ENCODE measurements around the gene POLR2H.
"Not testable (repeated sequence)": the region's sequence is repeated elsewhere in the genome, so short reads cannot be mapped to it uniquely, and the experiment has no call there.

Gene POLR2H

DNA sequence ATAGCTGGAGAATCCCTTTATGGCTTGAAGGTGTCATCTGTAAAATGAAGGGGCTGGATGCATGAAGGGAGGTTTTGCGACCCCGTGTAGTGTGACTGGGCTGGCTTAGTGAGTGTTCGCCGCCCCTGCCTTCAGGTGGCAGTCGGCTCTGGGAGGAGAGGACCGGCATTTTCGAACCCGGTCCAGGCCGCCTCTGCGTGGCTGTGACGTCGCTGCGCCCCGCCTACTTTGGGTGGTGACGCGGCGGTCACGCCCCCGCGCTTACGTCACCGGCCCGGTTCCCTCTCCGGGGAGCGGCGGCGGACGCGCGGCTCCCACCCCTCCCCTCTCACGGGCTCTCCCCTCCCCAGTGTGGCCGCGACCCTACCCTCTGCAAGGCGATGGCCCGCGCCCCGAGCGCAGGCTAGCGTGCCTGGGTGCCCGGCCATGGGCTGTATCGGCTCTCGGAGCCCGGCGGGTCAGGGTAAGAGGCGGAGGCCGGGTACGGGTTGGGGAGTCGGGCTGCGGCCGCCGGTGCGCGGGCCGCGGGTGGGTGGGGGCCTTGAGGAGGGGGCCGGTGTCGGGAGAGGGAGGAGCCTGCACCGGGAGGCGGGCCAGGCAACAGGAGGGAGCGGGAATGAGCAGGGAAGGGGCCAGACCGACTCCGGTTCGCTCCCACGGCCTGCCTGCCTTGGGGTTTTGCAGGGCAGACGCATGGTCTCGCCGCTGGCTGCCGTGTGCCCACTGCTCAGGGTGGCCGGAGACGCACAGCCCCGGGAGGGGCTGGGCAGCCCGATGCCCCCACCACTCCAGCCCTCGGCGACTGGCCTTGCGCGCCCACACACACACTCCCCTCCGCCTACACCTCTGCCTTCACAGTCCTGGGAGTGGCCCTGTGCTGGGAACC is 25.6 kb upstream of the POLR2H start:
- DNase-seq (ENCODE audit: low read depth in 2 of 2) = peak; percentile 83 to 86

DNA sequence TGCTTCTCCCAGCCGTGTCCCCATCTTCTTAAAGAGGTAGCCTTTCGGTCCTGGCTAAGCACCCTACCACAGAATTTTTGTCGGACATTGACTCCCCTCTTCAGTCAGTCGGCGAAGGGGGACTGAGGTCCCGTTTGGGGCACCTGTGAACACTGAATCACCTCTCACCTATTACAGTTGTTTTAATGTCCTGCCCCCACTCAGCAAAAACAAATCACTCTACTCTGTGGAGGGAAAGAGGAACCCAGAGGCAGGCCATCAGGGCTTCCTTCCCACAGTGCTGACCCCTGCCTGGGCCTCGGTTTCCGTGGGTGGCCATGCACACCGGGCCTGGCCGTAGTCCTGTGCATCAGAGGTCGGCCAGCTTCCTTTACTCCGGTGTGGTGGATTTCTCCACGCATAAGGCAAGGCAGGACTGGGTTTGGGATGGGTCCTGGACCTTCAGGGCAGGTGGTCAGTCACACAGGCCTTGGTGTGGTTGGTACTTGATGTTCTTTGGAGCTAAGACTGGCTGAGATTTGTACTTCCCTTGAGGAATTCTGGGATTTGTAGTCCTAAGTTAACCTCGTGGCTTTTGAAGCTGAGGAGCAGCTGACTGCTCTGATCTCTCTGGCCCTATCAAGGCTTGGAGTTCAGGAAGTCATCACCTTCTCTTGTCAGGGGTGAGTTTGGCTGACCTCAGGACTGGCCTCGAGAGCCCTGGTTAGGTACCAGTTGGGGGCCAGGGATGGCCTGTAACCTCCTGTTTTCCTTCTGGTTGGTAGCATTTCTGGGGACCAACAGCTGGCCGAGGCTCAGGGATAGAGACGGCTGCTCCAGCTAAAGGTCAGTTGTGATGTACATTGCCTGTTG is 24.7 kb upstream of the POLR2H start:
- no peak for DNase-seq (ENCODE audit: low read depth in 2 of 2)

DNA sequence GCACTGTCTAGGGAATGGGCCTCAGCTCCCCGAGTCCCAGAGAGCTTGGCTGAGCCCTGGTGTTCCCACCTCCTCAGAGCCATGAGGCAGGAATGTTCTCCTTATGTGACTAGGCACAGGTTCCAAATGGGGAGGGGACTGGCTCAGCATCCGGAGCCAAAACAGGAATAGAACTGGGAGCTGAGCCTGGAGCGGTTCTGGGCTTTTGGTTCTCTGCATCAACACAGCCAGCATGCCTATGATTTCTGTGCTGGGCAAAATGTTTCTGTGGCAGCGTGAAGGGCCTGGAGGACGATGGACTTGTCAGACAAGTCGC is 24.2 kb upstream of the POLR2H start, which contains the start of gene FAM131A:
FAM131A (plus strand) TSS at position 202 of the 316 bp plus-strand sequence; CDS start at position 233, 31 bp downstream.
- no peak for DNase-seq (ENCODE audit: low read depth in 2 of 2)

DNA sequence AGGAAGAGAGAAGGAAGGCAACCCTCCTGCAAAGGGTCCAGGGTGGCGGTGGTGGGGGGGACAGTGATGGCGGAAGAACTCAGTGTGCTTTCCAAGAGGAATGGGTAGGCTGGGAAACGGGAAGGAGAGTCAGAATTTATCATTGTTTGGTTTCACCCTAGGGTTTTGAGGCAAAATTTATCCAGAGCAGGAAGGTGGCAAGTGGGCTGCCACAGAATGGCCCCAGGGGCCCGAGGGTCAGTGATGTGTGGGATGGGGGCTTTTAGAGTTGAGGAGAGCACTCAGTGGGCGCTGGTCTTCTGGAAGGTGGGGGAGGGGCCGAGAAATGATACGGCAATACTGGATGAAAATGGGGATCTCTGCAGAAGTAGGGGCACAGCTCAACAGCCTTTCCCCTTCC is 23.5 kb upstream of the POLR2H start:
- no peak for DNase-seq (ENCODE audit: low read depth in 2 of 2)

DNA sequence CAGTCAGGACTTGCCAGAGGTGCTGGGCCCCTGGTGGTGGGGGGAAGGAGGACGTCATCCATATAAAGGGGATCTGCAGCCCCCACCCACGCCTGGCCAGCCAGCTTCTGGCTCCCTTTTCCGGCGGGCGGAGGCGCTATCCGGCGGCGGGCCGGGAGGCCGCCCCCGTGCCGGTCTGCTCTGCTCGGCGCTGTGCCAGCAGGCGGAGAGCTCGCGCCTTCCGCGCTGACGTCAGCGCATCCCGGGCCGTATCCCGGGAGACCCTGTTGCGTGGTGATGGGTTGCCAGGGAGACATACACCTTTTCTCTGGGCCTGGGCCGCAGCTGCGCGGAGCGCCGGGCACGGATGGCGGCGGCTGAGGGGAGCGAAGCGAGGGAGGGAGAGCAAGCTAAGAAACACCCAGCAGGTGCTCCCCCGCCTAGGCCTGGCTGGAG is 23.0 kb upstream of the POLR2H start:
- no peak for DNase-seq (ENCODE audit: low read depth in 2 of 2)

DNA sequence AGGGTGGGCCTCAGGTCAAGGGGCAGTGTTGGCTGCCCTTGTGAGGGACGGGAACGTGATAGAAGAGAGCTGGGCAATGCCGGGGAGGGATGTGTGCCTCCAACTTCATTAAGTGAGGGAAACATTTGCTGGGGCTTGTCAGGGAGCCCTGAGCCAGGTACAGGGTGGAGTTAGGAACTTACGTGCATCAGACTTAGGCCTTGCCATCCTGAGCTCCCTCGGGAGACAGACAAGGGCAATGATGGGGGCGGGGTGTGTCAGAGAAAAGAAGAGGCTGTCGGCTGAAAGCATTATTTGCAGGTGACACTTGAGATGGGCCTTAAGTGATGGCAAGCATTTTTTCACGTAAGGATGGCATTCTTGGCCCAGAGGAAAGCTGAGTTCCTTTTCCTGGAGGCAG is 22.5 kb upstream of the POLR2H start:
- no peak for DNase-seq (ENCODE audit: low read depth in 2 of 2)

DNA sequence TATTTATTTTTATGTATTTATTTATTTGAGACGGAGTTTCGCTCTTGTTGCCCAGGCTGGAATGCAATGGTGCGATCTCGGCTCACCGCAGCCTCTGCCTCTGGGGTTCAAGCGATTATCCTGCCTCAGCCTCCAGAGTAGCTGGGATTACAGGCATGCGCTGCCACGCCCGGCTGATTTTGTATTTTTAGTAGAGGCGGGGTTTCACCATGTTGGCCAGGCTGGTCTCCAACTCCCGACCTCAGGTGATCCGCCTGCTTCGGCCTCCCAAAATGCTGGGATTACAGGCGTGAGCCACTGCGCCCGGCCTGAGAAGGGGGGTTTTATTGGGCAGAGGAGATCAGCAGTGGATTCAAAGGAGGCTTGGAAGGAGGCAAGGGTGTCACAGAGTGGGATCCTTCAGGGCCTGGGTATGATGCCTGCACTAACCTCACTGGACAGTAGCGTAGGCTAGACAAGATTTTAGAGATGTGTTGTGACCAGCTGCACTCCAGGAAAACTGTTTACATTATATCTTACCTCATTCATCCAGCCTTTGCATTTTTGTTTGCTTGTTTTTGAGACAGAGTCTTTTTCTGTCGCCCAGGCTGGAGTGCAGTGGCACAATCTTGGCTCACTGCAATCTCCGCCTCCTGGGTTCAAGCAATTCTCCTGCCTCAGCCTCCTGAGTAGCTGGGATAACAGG is 21.9 kb upstream of the POLR2H start:
- DNase-seq (ENCODE audit: low read depth in 2 of 2) = not testable (repeated sequence)

DNA sequence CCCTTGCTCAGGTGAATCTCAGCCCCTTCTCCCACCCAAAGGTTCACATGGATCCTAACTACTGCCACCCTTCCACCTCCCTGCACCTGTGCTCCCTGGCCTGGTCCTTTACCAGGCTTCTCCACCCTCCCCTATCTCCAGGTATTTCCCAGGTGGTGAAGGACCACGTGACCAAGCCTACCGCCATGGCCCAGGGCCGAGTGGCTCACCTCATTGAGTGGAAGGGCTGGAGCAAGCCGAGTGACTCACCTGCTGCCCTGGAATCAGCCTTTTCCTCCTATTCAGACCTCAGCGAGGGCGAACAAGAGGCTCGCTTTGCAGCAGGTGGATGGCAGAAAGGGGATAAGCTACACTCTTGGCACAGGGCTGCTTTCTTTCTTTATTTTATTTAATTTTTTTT is 19.6 kb upstream of the POLR2H start:
- no peak for DNase-seq (ENCODE audit: low read depth in 2 of 2)

DNA sequence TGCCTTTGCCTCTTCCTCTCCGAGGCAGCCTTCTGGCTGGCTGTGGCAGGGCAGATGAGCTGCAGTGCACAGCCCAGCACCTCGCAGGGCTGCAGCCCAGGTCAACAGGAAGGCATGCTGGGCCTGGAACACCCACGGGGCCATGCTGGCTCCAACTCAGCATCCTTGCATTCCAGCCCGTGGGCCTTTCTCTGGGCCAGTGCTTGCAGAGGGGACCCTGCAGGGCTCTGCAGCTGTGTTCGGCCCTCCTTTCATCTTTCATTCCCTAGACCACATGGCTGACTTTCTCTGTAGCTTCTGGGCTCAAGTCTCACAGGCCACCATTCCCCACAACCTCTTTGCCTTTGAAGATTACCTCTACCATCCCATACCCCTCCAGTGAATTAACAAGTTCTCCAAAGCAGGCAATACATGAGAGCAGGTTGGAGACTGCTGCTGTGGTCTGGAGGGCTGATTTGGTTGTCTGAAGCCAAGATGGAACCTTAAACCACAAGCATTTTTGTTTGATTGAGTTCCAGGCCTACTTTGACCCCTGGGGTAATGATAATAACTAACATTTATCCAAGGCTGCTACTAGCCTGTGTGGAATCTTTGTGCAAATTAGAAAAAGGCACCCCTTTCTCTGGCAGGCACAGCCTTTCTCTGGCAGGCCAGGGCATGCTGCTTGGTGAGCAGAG is 18.2 kb upstream of the POLR2H start:
- no peak for DNase-seq (ENCODE audit: low read depth in 2 of 2)

DNA sequence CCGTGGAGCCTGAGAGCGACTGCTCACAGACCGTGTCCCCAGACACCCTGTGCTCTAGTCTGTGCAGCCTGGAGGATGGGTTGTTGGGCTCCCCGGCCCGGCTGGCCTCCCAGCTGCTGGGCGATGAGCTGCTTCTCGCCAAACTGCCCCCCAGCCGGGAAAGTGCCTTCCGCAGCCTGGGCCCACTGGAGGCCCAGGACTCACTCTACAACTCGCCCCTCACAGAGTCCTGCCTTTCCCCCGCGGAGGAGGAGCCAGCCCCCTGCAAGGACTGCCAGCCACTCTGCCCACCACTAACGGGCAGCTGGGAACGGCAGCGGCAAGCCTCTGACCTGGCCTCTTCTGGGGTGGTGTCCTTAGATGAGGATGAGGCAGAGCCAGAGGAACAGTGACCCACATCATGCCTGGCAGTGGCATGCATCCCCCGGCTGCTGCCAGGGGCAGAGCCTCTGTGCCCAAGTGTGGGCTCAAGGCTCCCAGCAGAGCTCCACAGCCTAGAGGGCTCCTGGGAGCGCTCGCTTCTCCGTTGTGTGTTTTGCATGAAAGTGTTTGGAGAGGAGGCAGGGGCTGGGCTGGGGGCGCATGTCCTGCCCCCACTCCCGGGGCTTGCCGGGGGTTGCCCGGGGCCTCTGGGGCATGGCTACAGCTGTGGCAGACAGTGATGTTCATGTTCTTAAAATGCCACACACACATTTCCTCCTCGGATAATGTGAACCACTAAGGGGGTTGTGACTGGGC is 16.8 kb upstream of the POLR2H start:
- DNase-seq (ENCODE audit: low read depth in 2 of 2) = no peak

DNA sequence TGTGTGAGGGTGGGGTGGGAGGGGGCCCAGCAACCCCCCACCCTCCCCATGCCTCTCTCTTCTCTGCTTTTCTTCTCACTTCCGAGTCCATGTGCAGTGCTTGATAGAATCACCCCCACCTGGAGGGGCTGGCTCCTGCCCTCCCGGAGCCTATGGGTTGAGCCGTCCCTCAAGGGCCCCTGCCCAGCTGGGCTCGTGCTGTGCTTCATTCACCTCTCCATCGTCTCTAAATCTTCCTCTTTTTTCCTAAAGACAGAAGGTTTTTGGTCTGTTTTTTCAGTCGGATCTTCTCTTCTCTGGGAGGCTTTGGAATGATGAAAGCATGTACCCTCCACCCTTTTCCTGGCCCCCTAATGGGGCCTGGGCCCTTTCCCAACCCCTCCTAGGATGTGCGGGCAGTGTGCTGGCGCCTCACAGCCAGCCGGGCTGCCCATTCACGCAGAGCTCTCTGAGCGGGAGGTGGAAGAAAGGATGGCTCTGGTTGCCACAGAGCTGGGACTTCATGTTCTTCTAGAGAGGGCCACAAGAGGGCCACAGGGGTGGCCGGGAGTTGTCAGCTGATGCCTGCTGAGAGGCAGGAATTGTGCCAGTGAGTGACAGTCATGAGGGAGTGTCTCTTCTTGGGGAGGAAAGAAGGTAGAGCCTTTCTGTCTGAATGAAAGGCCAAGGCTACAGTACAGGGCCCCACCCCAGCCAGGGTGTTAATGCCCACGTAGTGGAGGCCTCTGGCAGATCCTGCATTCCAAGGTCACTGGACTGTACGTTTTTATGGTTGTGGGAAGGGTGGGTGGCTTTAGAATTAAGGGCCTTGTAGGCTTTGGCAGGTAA is 16.0 kb upstream of the POLR2H start:
- DNase-seq (ENCODE audit: low read depth in 2 of 2) = no peak

DNA sequence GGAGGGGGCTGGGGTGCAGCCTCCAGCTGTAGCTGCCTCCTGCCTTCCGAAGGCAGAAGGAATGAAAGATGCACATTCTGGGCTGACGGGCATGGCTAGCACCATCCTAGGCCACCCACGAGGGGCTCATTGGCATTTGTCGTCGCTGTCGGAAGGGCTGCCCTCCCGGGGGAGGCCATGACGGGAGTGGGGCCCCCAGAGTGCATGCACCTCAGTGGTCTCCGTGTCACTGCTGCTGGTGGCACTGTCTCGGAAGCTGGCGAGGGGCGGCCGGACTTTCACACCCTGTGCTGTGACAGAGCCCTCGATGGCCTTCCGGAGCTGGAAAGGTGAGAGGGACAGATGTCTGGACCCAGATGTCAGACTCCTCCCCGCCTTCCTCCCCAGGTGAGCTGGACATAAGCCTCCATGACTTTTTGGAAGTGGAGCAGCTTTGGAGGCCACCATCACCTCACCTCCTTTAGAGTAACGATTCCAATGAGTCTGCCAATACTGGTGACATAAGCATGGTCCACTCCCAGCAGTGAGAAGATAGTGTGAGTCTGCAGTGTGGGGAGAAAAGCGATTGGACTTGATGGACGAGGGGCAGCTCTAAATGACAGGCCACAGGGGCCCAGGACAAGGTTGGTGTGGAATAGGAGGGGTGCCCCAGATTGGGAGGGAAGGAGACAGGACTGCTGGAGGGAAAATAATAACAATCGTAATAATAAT is 14.9 kb upstream of the POLR2H start:
- no peak for DNase-seq (ENCODE audit: low read depth in 2 of 2)

DNA sequence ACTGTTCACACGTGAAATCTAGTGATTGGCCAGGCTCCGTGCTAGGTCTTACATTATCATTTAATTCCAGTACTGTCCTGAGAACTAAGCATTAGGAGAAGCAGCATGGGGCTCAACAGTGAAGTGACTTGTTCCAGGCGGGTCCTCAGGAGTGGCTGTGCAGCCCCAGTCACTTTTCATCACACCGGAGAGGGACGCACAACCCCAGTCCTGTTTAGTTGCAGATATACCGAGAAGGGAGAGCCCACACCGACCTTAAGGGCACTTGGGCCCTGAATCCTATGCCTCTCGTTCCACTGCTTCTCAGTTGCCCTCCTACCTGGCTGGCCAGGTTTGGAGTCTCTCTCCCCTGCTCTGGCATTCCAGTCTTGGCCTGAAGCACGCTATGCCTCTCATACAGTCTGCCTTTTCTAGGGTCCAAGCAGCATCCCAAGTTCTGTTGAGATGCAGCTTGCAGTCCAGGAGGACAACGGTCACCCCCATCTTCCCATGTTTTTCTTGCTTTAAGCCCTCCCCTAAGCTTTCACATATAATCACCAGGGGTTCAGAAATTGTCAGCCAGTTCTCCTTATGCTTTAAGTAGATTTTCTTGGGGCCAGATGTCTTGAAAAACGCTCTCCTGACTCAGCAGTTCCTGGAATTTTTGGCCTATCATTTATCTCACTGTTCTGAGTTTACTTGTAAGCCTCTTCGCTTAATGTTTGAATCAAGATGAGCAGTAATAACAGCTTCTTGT is 14.0 kb upstream of the POLR2H start:
- no peak for DNase-seq (ENCODE audit: low read depth in 2 of 2)

DNA sequence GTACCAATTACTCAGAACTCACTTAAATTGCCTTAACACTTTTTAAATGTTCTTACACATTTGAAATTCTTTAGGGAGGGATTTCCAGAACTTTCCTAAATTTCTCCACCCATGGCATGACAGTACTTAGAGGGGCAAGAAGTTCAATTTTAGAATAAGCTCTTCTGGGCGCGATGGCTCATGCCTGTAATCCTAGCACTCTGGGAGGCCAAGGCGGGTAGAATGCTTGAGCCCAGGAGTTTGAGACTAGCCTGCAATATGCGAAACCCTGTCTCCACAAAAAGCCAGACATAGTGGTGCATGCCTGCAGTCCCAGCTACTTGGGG is 13.5 kb upstream of the POLR2H start:
- no peak for DNase-seq (ENCODE audit: low read depth in 2 of 2)

DNA sequence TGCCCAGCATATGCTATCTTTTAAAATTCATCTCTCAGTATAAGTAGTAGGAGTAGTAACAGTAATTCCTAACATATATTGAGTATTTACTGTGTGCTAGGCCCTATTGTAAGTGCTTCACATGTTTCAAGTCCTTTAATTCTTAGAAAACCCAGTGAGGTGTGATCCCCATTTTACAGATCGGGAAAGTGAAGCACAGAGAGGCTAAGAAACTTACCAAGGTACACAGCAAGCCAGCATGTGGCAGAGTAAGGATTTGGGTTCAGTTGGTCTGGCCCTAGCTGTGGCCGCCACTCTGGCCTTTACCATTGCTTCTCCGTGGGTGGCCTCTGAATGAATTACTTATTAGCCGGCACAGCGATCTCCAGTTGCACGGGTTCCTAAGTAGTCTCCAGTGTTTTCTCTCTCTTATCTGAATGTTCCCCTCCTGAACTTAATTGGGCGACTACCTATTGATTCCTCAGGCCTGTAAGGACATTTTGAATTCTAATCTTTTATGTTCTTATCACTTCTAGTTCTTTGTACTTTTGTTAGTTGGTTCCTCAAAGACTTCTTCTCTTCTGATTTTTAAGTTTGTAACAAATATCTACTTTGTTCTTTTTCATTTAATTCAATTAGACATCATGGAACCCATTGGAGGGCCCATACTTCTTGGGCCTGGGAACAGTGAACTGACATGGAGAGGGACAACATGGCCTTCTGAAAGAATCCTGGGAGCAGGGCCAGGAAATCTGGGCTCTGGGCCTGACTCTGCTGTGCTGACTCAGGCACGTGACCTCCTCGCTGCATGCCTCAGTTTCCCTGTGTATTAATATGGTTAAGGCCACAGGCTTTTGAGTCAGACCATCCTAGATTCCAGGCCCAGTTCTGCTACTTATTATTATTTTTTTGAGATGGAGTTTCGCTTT is 11.7 kb upstream of the POLR2H start:
- no peak for DNase-seq (ENCODE audit: low read depth in 2 of 2)

DNA sequence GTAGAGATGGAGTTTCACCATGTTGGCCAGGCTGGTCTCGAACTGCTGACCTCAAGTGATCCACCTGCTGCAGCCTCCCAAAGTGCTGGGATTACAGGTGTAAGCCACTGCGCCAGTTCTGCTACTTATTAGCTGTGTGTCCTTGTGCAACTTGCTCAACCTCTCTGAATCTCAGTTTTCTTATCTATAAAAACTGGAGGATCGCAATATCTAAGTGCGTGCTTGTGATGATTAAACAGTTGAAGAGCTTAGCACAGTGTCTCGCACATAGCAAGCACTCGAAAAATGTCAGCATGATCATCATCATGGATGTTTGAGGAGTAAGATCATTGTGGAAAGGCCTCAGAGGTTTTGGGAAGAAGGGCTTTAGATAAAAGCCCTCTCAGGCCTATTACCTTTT is 10.9 kb upstream of the POLR2H start:
- DNase-seq (ENCODE audit: low read depth in 2 of 2) = no peak

DNA sequence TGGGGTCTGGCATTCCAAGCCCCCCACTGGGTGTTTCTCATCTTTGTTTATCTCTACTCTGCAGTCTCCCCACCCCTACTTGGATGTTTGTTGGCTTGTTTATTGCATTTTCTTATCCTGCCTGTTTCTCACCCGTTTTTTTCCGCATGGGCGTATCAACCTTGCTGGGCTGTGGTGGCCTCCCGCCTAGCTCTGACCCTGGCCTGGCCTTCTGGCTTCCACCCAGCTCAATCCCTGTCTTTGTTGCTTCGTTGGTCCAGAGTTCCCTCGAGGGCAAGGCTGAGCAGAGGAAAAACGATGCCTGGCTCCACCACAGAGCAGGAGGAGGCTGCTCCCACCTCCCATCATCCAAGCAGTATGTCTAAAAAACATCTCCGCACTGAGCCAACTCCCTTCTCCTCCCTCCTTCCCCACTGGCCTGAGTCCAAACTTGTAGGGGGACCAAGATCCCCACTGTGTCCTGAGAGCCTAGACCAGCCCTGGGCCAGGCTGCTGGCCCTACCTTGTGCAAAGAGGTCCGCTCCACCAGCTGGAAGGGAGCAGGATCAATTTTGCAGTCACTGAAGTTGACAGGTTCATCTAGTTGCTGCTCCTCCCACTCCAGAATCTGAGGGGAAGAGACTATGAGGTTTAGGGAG is 9.9 kb upstream of the POLR2H start:
- DNase-seq (ENCODE audit: low read depth in 2 of 2) = no peak
